Measurements from ENCODE around the gene PLCB1.

Gene PLCB1

GRCh38 chr20:8536262-8536618, 404.2 kb downstream of the PLCB1 start:
- no peak overlapping the region for H3K4me3 Mint-ChIP-seq
- H3K9me3 Mint-ChIP-seq, result no peaks in the 10 kb centered on the region
- H3K4me1 Mint-ChIP-seq, result no peaks in the 10 kb centered on the region
- no peak overlapping the region for H3K27ac Mint-ChIP-seq
- H3K27me3 Mint-ChIP-seq, result no peaks in the 10 kb centered on the region
- H3K36me3 Mint-ChIP-seq, result no peaks in the 10 kb centered on the region

- H3K27ac Mint-ChIP-seq, result no peak overlapping the region
- no peaks in the 10 kb centered on the region for H3K27me3 Mint-ChIP-seq
- no peaks in the 10 kb centered on the region for H3K4me1 Mint-ChIP-seq
- H3K4me3 Mint-ChIP-seq, result no peak overlapping the region
- no peaks in the 10 kb centered on the region for H3K9me3 Mint-ChIP-seq
- no peaks in the 10 kb centered on the region for H3K36me3 Mint-ChIP-seq
These were observed 408.4 kb downstream of the PLCB1 start for GRCh38 chr20:8540466-8540865.

DNA sequence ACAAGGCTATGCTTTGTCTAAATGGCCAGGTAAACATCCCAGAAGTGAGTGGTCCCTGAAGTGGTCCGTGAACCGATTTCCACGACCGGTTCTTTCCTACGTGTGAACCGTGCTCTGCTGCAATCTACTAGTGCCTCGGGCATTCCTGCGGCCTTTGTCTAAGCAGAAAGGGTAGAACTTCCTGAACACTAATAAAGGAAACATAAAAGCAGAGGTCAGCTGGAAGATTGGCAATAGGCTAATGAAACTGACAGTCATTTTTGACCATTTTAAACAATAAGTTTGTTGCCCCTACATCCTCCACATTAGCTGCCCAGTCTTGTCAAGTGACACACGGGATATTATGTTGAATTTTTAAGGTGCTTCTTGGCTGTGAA, 410.0 kb downstream of the PLCB1 start:
- H3K9me3 Mint-ChIP-seq, result no peaks in the 10 kb centered on the region

DNA sequence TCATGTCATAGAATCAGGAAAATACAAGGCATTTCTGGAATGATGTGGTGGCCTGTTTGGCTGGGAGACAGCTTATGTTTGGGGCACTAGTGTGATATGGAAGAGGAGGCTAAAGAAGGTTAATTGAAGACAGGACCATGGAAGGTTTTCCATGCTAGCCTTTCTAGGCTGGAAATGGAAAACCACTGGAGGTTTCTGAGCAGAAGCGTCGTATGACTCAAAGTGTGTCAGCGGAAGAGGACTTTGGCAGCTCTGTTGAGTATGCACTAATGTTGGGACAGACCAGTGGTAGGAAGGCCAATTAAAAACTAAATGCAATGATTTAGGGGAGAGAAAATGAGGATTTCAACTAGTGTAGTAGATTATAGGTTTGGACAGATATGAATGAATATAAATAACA, 413.1 kb downstream of the PLCB1 start:
- Mint-ChIP-seq H3K4me3 (no peak overlapping the region), H3K9me3 (no peaks in the 10 kb centered on the region), H3K36me3 (no peaks in the 10 kb centered on the region), H3K27me3 (no peaks in the 10 kb centered on the region), H3K4me1 (no peaks in the 10 kb centered on the region), H3K27ac (no peak overlapping the region)

More for the DNA sequence above, 410.0 kb downstream of the PLCB1 start:
- Mint-ChIP-seq H3K27ac (no peak overlapping the region), H3K4me1 (no peaks in the 10 kb centered on the region), H3K27me3 (no peaks in the 10 kb centered on the region), H3K36me3 (no peaks in the 10 kb centered on the region), H3K4me3 (no peak overlapping the region)

- no peaks in the 10 kb centered on the region for H3K9me3 Mint-ChIP-seq
- H3K27ac Mint-ChIP-seq, result no peak overlapping the region
- peaks cover 2% of the 10 kb centered on the region for H3K27me3 Mint-ChIP-seq
- H3K36me3 Mint-ChIP-seq, result no peaks in the 10 kb centered on the region
- H3K4me1 Mint-ChIP-seq, result no peaks in the 10 kb centered on the region
- no peak overlapping the region for H3K4me3 Mint-ChIP-seq
These were observed 415.1 kb downstream of the PLCB1 start for GRCh38 chr20:8547035-8547650.

GRCh38 chr20:8547968-8548588, 416.0 kb downstream of the PLCB1 start:
- Mint-ChIP-seq H3K27ac (no peak overlapping the region), H3K36me3 (no peaks in the 10 kb centered on the region), H3K4me3 (no peak overlapping the region), H3K27me3 (peaks cover 2% of the 10 kb centered on the region), H3K4me1 (no peaks in the 10 kb centered on the region), H3K9me3 (no peaks in the 10 kb centered on the region)

DNA sequence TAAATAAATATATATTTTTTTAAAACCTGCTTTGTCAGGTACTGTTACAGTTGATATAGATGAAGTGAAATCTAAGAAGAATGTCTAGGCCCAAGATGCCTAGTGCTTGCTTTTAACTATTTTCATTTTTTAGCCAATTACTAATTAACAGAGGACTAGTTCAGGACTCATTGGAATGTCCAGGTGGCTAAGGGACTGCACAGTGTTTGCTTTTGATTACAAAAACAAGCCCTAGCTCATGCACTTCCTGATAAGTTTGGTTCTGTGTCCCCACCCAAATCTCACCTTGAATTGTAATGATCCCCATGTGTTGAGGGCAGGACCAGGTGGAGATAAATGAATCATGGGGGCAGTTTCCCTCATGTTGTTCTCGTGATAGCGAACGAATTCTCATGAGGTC, 417.1 kb downstream of the PLCB1 start:
- Mint-ChIP-seq H3K9me3 (no peaks in the 10 kb centered on the region), H3K27ac (no peak overlapping the region), H3K27me3 (peaks cover 2% of the 10 kb centered on the region), H3K36me3 (no peaks in the 10 kb centered on the region), H3K4me1 (no peaks in the 10 kb centered on the region), H3K4me3 (no peak overlapping the region)

GRCh38 chr20:8557711-8558110, 425.6 kb downstream of the PLCB1 start:
- Mint-ChIP-seq H3K4me1 (no peaks in the 10 kb centered on the region), H3K36me3 (no peaks in the 10 kb centered on the region), H3K4me3 (no peak overlapping the region), H3K9me3 (peaks cover 13% of the 10 kb centered on the region), H3K27ac (no peak overlapping the region), H3K27me3 (no peaks in the 10 kb centered on the region)

GRCh38 chr20:8562356-8562755, 430.3 kb downstream of the PLCB1 start:
- Mint-ChIP-seq H3K4me1 (no peaks in the 10 kb centered on the region), H3K27ac (no peak overlapping the region), H3K36me3 (no peaks in the 10 kb centered on the region), H3K9me3 (peaks cover 16% of the 10 kb centered on the region), H3K27me3 (no peaks in the 10 kb centered on the region), H3K4me3 (no peak overlapping the region)

DNA sequence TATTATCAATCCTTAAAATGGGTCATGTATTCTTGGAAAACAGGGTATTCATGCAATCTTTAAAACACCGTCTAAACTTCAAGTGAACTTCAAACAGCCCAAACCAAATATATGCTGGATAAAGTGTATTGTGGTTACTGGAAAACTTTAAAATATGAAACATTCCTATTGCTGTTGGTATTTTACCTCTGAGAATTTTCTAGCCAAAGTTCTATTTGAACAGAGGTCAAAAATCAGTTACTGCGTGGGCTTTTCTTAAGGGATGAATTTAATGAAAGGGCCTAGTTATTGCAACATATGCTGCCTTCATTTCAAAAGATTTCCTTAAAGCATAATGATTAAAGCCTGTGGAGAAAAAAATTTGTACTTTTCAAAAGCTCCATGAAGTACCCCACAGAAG, 436.0 kb downstream of the PLCB1 start:
- no peaks in the 10 kb centered on the region for H3K27me3 Mint-ChIP-seq
- no peak overlapping the region for H3K27ac Mint-ChIP-seq
- H3K4me3 Mint-ChIP-seq, result no peak overlapping the region
- H3K9me3 Mint-ChIP-seq, result peaks cover 7% of the 10 kb centered on the region
- H3K4me1 Mint-ChIP-seq, result no peaks in the 10 kb centered on the region
- no peaks in the 10 kb centered on the region for H3K36me3 Mint-ChIP-seq

DNA sequence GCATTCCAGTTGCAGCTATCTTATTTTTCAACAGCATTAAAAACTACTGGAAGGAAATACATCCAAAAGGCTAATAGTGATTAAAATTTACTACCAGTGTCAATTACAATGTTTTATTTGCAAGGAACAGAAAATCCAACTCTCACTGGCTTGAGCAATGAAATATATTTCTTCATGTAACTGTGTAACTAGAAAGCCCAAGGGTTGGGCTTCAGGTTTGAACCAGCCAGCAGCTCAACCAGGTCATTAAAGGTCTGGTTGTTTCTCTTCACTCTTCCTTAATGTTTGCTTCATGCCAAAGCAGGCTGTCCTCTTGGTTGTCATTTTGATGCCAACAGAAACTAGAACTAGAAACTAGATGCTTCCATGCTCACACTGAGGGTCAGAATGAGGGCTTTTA, 437.7 kb downstream of the PLCB1 start:
- H3K27ac Mint-ChIP-seq, result no peak overlapping the region
- no peaks in the 10 kb centered on the region for H3K4me1 Mint-ChIP-seq
- H3K9me3 Mint-ChIP-seq, result peaks cover under 1% of the 10 kb centered on the region
- no peaks in the 10 kb centered on the region for H3K27me3 Mint-ChIP-seq
- H3K36me3 Mint-ChIP-seq, result no peaks in the 10 kb centered on the region
- H3K4me3 Mint-ChIP-seq, result no peak overlapping the region

- Mint-ChIP-seq H3K36me3 (no peaks in the 10 kb centered on the region), H3K4me1 (no peaks in the 10 kb centered on the region), H3K4me3 (no peak overlapping the region), H3K9me3 (no peaks in the 10 kb centered on the region), H3K27ac (no peak overlapping the region), H3K27me3 (no peaks in the 10 kb centered on the region)
These were observed 439.5 kb downstream of the PLCB1 start for GRCh38 chr20:8571611-8572010.

DNA sequence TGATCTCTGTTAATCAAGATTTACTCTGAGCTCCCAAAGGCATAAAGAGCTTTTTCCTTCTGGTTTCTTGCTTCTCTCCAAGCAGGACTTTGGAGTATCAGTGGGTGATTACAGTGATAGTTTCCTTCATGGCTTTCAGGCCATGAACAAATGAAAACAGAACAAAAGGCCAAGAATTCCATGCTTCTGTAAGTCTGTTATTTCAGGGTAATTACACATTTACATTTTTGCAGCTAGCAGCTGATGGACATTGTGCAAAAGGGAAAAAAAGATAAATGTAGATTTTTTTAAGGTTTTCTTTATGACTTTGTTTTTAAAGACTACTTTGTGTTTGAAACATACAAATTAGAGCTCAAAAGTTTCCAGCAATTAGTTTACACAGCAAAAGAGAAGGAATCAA, 441.6 kb downstream of the PLCB1 start:
- Mint-ChIP-seq H3K36me3 (no peaks in the 10 kb centered on the region), H3K9me3 (no peaks in the 10 kb centered on the region), H3K27me3 (no peaks in the 10 kb centered on the region), H3K4me3 (no peak overlapping the region), H3K27ac (no peak overlapping the region), H3K4me1 (no peaks in the 10 kb centered on the region)

- no peaks in the 10 kb centered on the region for H3K27me3 Mint-ChIP-seq
- no peak overlapping the region for H3K4me3 Mint-ChIP-seq
- H3K4me1 Mint-ChIP-seq, result no peaks in the 10 kb centered on the region
- H3K27ac Mint-ChIP-seq, result no peak overlapping the region
- H3K36me3 Mint-ChIP-seq, result no peaks in the 10 kb centered on the region
- H3K9me3 Mint-ChIP-seq, result no peaks in the 10 kb centered on the region
These were observed 443.0 kb downstream of the PLCB1 start for GRCh38 chr20:8575114-8575513.

- H3K4me1 Mint-ChIP-seq, result no peaks in the 10 kb centered on the region
- no peak overlapping the region for H3K4me3 Mint-ChIP-seq
- H3K27me3 Mint-ChIP-seq, result no peaks in the 10 kb centered on the region
- H3K9me3 Mint-ChIP-seq, result no peaks in the 10 kb centered on the region
- H3K27ac Mint-ChIP-seq, result no peak overlapping the region
- no peaks in the 10 kb centered on the region for H3K36me3 Mint-ChIP-seq
These were observed 446.2 kb downstream of the PLCB1 start for GRCh38 chr20:8578161-8578865.

- Mint-ChIP-seq H3K36me3 (no peaks in the 10 kb centered on the region), H3K27ac (no peak overlapping the region), H3K4me3 (no peak overlapping the region), H3K27me3 (no peaks in the 10 kb centered on the region), H3K9me3 (no peaks in the 10 kb centered on the region), H3K4me1 (no peaks in the 10 kb centered on the region)
These were observed 447.0 kb downstream of the PLCB1 start for GRCh38 chr20:8579035-8579434.
